Hematopoietic multipotent progenitor cell treated with erythropoietin and hydrocortisone succinate and interleukin-3 and kit ligand, for 8 days (in vitro differentiated cells): ENCODE results near the gene RFK.

Source experiments
- DNase-seq: peaks from one replicate; pipeline ENCODE4 v3.0.0-alpha.2; 2015

The RFK gene

GRCh38 chr9:76369583-76369982, 24.6 kb downstream of the RFK start:
- DNase-seq = no peak

- DNase-seq = no peak
Measured at GRCh38 chr9:76366275-76366674, 28.0 kb downstream of the RFK start.

GRCh38 chr9:76365028-76365427, 29.2 kb downstream of the RFK start:
- no peak for DNase-seq

GRCh38 chr9:76363032-76363395, 31.2 kb downstream of the RFK start:
- DNase-seq = no peak

GRCh38 chr9:76362332-76363031, 31.7 kb downstream of the RFK start:
- peak; percentile 79 for DNase-seq

GRCh38 chr9:76359766-76360165, 34.5 kb downstream of the RFK start:
- DNase-seq = no peak

- DNase-seq = peak; percentile 91
Measured at GRCh38 chr9:76359365-76359764, 34.9 kb downstream of the RFK start.

GRCh38 chr9:76358628-76359280, 35.5 kb downstream of the RFK start:
- DNase-seq = no peak

GRCh38 chr9:76357555-76357954, 36.7 kb downstream of the RFK start:
- DNase-seq = no peak

GRCh38 chr9:76355886-76356285, 38.3 kb downstream of the RFK start:
- no peak for DNase-seq

- no peak for DNase-seq
Measured at GRCh38 chr9:76354221-76354620, 40.0 kb downstream of the RFK start.

- no peak for DNase-seq
Measured at GRCh38 chr9:76353280-76353679, 40.9 kb downstream of the RFK start.

GRCh38 chr9:76352026-76352620, 42.1 kb downstream of the RFK start:
- no peak for DNase-seq

- no peak for DNase-seq
Measured at GRCh38 chr9:76351006-76351405, 43.2 kb downstream of the RFK start.

GRCh38 chr9:76349865-76350264, 44.4 kb downstream of the RFK start:
- DNase-seq = no peak

- DNase-seq = no peak
Measured at GRCh38 chr9:76342858-76343257, 51.4 kb downstream of the RFK start.

GRCh38 chr9:76342201-76342600, 52.0 kb downstream of the RFK start:
- DNase-seq = no peak

- DNase-seq = no peak
Measured at GRCh38 chr9:76341616-76342015, 52.6 kb downstream of the RFK start.

- no peak for DNase-seq
Measured at GRCh38 chr9:76338418-76338817, 55.8 kb downstream of the RFK start.

GRCh38 chr9:76336027-76336426, 58.2 kb downstream of the RFK start:
- no peak for DNase-seq
